Stimulated activated CD4-positive, alpha-beta T cell treated with anti-CD3 and anti-CD28 coated beads, Interleukin-1b, Interleukin-23, amount 100 ng/mL, for 24 hours (primary cell): Measurements from ENCODE around the gene QPRT.
"Not testable (repeated sequence)": the region's sequence is repeated elsewhere in the genome, so short reads cannot be mapped to it uniquely, and the experiment has no call there.

Experiments used
- DNase-seq, 4 experiments: peaks; one replicate each; pipeline ENCODE4 v3.0.0-alpha.2; 2020; ENCODE audit warnings: low read depth in 4 of 4, low spot score in 1 of 4

Gene QPRT

GRCh38 chr16:29678691-29679267 is at the start of gene QPRT:
Gene QPRT (plus strand): TSS chr16:29679180. CDS start chr16:29679198, 18 bp downstream.
- no peak for DNase-seq

GRCh38 chr16:29629318-29629717 is 49.7 kb upstream of the QPRT start:
- DNase-seq, result not testable (repeated sequence)

GRCh38 chr16:29631658-29632057 is 47.3 kb upstream of the QPRT start:
- not testable (repeated sequence) for DNase-seq

GRCh38 chr16:29635902-29636301 is 43.1 kb upstream of the QPRT start:
- not testable (repeated sequence) for DNase-seq

GRCh38 chr16:29636368-29636767 is 42.6 kb upstream of the QPRT start:
- not testable (repeated sequence) for DNase-seq

- DNase-seq, result not testable (repeated sequence)
Measured at GRCh38 chr16:29638751-29639150, 40.2 kb upstream of the QPRT start.

- no peak for DNase-seq
Measured at GRCh38 chr16:29641561-29641960, 37.4 kb upstream of the QPRT start.

GRCh38 chr16:29643596-29643995 is 35.4 kb upstream of the QPRT start:
- no peak for DNase-seq

GRCh38 chr16:29644338-29644857 is 34.6 kb upstream of the QPRT start:
- no peak for DNase-seq

- DNase-seq, result no peak
Measured at GRCh38 chr16:29644973-29645693, 33.8 kb upstream of the QPRT start.

- DNase-seq, result no peak
Measured at GRCh38 chr16:29645694-29646187, 33.2 kb upstream of the QPRT start.

GRCh38 chr16:29646947-29647346 is 32.0 kb upstream of the QPRT start:
- DNase-seq, result no peak

GRCh38 chr16:29649588-29650494 is 29.1 kb upstream of the QPRT start:
- no peak for DNase-seq

GRCh38 chr16:29650771-29651170 is 28.2 kb upstream of the QPRT start:
- DNase-seq, result no peak

GRCh38 chr16:29651774-29652349 is 27.1 kb upstream of the QPRT start:
- no peak for DNase-seq

- no peak for DNase-seq
Measured at GRCh38 chr16:29653471-29653870, 25.5 kb upstream of the QPRT start.

- DNase-seq, result not testable (repeated sequence)
Measured at GRCh38 chr16:29653890-29654289, 25.1 kb upstream of the QPRT start.

GRCh38 chr16:29656688-29657523 is 22.1 kb upstream of the QPRT start:
- DNase-seq, result no peak

GRCh38 chr16:29658705-29659104 is 20.3 kb upstream of the QPRT start:
- no peak for DNase-seq
